ENCODE measurements around the gene UAP1L1.
"Not testable (repeated sequence)": the region's sequence is repeated elsewhere in the genome, so short reads cannot be mapped to it uniquely, and the experiment has no call there.

Gene UAP1L1

DNA sequence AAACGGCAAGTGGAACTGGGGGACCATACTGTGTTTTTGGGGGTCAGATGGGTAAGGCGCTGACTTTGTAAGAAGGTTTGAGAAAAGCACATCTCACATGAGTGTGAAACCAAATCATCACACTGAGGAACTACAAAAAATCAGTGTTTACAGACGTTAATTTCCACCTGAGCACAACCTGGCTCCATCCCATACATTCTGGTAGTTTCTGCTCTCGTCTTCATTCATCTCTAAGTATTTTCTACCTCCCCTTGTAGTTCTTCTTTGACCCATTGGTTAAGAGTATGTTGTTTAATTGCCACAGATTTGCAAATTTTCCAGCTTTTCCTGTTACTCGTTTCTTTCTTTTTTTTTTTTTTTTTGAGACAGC is 46.1 kb downstream of the UAP1L1 start:
- no peak for DNase-seq (ENCODE audit: low read depth)
- H3K4me3 ChIP-seq (ENCODE audit: low read length) = no peak overlapping the region
- TF ChIP-seq, protein P1, sequence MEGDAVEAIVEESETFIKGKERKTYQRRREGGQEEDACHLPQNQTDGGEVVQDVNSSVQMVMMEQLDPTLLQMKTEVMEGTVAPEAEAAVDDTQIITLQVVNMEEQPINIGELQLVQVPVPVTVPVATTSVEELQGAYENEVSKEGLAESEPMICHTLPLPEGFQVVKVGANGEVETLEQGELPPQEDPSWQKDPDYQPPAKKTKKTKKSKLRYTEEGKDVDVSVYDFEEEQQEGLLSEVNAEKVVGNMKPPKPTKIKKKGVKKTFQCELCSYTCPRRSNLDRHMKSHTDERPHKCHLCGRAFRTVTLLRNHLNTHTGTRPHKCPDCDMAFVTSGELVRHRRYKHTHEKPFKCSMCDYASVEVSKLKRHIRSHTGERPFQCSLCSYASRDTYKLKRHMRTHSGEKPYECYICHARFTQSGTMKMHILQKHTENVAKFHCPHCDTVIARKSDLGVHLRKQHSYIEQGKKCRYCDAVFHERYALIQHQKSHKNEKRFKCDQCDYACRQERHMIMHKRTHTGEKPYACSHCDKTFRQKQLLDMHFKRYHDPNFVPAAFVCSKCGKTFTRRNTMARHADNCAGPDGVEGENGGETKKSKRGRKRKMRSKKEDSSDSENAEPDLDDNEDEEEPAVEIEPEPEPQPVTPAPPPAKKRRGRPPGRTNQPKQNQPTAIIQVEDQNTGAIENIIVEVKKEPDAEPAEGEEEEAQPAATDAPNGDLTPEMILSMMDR (IDR thresholded peaks at IDR 0.05; ENCODE audit: insufficient read depth, low read depth, low read length, missing control alignments) = no peak

DNA sequence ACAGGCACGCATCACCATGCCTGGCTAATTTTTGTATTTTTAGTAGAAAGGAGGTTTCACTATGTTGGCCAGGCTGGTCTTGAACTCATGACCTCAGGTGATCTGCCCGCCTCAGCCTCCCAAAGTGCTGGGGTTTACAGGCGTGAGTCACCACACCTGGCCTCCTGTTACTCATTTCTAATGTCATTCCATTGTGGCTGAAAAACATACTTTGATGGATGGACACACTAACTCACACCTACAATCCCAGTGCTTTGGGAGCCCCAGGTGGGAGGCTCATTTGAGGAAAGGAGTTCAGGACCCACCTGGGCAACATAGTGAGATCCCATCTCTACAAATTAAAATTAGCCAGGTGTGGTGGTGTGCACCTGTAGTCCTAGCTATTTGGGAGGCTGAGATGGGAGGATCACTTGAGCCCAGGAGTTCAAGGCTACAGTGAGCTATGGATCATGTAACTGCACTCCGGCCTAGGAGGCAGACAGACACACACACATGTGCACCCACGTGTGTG is 46.7 kb downstream of the UAP1L1 start:
- H3K4me3 ChIP-seq (ENCODE audit: low read length); DNase-seq (ENCODE audit: low read depth): not testable (repeated sequence)

DNA sequence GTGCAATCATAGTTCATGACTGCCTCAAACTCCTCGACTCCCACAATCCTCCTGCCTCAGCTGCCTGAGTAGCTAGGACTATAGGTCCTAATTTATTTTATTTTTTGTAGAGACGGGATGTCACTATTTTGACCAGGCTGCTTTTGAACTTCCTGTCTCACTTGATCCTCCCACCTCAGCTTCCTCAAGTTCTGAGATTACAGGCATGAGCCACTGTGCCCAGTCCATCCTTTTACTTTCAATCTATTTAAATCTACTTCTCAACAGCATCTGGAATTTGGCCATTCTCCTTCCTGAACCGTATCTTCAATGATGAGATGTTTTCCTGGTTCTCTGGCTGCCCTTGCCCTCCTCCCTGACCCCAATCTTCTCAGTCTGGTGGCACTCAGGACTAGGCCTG is 49.5 kb downstream of the UAP1L1 start:
- TF ChIP-seq, protein P1 (IDR thresholded peaks at IDR 0.05; ENCODE audit: insufficient read depth, low read depth, low read length, missing control alignments) = no peak
- DNase-seq (ENCODE audit: low read depth) = no peak
- peak overlapping the region; percentile 78 for H3K4me3 ChIP-seq (ENCODE audit: low read length)

DNA sequence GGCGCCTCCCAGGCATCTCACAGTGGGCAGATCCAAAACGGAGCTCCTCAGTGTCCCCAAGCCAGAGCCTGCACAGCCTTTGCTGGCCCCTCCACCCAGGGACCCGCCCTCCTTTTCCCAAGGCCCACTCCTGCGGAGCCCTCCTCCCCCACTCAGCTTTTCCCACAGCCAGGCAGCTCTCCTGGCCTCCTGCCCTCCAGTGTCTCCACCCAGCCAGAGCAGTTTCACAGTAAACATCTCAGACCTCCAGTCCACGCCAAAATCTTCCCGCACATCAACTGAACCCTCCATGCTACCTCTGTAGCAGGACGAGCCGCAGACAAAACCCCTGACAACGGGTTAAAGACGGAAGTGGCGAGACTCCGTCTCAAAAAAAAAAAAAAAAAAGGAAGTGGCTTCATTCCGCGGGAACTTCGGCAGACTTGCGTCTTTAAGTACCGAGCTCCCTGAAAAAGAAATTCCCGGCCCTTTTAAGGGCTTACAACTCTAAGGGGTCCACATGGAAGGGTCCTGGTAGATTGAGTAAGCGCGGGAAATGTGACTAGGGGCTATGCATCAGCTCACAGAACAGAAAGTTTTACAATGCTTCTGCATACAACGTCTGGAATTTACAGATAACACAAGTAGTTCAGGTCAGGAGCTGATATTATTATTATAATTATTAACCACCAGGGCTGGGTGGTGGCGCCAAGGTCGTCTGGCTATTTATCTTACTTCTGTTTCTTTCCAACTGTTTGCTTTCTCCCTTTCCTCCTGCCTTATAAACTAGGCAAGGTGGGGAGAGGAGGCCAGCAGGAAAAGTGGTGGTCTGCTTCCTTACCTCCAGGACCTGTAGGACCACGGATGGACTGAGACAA is 50.2 kb downstream of the UAP1L1 start:
- peak overlapping the region; percentile 78 for H3K4me3 ChIP-seq (ENCODE audit: low read length)
- TF ChIP-seq, protein P1 (IDR thresholded peaks at IDR 0.05; ENCODE audit: insufficient read depth, low read depth, low read length, missing control alignments) = no peak
- no peak for DNase-seq (ENCODE audit: low read depth)

DNA sequence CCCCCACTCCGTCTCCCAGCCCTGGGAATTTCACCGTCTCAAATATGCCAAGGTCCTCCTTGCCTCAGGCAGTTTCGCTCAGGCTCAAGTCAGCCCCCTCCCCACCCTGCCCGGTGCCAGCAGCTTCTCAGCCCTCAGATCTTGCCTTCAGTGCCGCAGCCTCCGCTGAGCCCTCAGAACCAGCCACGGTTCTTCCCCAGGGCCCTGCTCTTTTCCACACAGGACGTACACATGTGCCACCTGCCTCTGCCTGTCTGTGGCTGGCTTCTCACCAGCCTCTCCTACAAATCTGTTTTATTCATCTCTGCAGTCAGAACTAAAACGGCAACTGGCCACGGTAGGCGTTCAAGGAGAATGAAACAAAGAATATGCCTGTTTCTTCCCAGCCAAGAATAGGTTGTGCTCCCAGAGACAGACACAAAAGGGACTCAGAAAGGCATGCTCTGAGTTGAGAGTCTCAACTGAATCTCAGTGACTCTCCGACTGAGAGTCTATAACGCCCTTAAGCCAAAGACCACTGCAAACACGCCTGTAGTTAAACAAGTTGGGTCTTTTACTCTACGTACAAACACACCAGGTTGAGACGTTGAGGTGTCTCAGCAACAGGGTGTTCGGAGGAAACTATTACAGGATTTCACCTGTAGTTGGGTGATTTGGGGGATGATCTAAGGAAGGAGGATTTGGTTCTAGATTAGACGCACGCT is 51.0 kb downstream of the UAP1L1 start:
- DNase-seq (ENCODE audit: low read depth) = no peak
- H3K4me3 ChIP-seq (ENCODE audit: low read length) = peak overlapping the region; percentile 78
- TF ChIP-seq, protein P1 (IDR thresholded peaks at IDR 0.05; ENCODE audit: insufficient read depth, low read depth, low read length, missing control alignments) = no peak

DNA sequence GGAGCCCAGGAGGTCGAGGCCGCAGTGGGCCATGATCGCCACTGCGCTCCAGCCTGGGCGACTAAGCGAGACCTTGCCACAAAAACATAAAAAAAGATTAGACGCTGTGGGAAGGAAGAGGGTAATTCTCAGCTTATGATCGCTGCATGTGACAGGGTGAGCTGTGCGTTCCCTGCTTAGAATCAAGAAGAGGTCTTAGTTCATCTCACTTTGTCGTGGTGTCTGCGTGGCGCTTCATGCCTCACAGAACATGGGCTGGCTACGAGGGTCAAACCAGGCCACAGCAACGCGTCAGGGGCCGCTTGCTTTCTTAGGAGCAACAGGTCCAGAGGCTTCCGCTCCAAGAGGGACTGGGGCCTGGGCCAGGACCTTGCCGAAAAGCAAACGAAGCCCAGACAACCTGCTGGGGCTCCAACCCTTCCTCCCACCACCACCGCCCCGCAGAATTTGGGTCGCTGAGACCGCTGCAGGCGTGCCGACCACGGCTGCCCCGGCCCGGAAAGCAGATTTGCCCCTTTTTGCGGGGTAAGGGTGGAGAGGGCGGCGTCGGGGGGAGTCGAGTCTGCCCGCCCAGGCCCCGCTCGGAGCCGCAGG is 51.6 kb downstream of the UAP1L1 start:
- peak overlapping the region; percentile 78 for H3K4me3 ChIP-seq (ENCODE audit: low read length)
- TF ChIP-seq, protein P1 (IDR thresholded peaks at IDR 0.05; ENCODE audit: insufficient read depth, low read depth, low read length, missing control alignments) = no peak
- no peak for DNase-seq (ENCODE audit: low read depth)

Measured in epithelial cell of esophagus (primary cell).